ENCODE data around the gene RAB31.

The RAB31 gene

GRCh38 chr18:9788860-9789259 lies 80.8 kb downstream of the RAB31 start:
- no peak for DNase-seq (ENCODE audit: low read depth in 2 of 2)

GRCh38 chr18:9790261-9790660 lies 82.2 kb downstream of the RAB31 start:
- no peak for DNase-seq (ENCODE audit: low read depth in 2 of 2)

- DNase-seq (ENCODE audit: low read depth in 2 of 2) = no peak
Observed at GRCh38 chr18:9791991-9792390, 83.9 kb downstream of the RAB31 start.

GRCh38 chr18:9792565-9793245 lies 84.6 kb downstream of the RAB31 start:
- DNase-seq (ENCODE audit: low read depth in 2 of 2) = no peak

GRCh38 chr18:9796011-9796410 lies 87.9 kb downstream of the RAB31 start:
- DNase-seq (ENCODE audit: low read depth in 2 of 2) = no peak

- DNase-seq (ENCODE audit: low read depth in 2 of 2) = no peak
Observed at GRCh38 chr18:9796935-9797549, 88.9 kb downstream of the RAB31 start.

- no peak for DNase-seq (ENCODE audit: low read depth in 2 of 2)
Observed at GRCh38 chr18:9802175-9803062, 94.3 kb downstream of the RAB31 start.

- DNase-seq (ENCODE audit: low read depth in 2 of 2) = no peak
Observed at GRCh38 chr18:9803063-9803697, 95.1 kb downstream of the RAB31 start.

GRCh38 chr18:9803698-9804516 lies 95.8 kb downstream of the RAB31 start:
- DNase-seq (ENCODE audit: low read depth in 2 of 2) = no peak

GRCh38 chr18:9804517-9805104 lies 96.5 kb downstream of the RAB31 start:
- DNase-seq (ENCODE audit: low read depth in 2 of 2) = no peak

- DNase-seq (ENCODE audit: low read depth in 2 of 2) = no peak
Observed at GRCh38 chr18:9806905-9807304, 98.8 kb downstream of the RAB31 start.

- DNase-seq (ENCODE audit: low read depth in 2 of 2) = no peak
Observed at GRCh38 chr18:9808295-9809241, 100.5 kb downstream of the RAB31 start.

- DNase-seq (ENCODE audit: low read depth in 2 of 2) = no peak
Observed at GRCh38 chr18:9809697-9810096, 101.6 kb downstream of the RAB31 start.

- DNase-seq (ENCODE audit: low read depth in 2 of 2) = no peak
Observed at GRCh38 chr18:9810299-9810698, 102.2 kb downstream of the RAB31 start.

- DNase-seq (ENCODE audit: low read depth in 2 of 2) = no peak
Observed at GRCh38 chr18:9810994-9811705, 103.0 kb downstream of the RAB31 start.

- DNase-seq (ENCODE audit: low read depth in 2 of 2) = no peak
Observed at GRCh38 chr18:9811978-9812377, 103.9 kb downstream of the RAB31 start.

GRCh38 chr18:9814431-9814830 lies 106.3 kb downstream of the RAB31 start:
- DNase-seq (ENCODE audit: low read depth in 2 of 2) = no peak

GRCh38 chr18:9817286-9817685 lies 109.2 kb downstream of the RAB31 start:
- no peak for DNase-seq (ENCODE audit: low read depth in 2 of 2)
